Raji (cell line): ENCODE data around the gene MOSPD3.

Source experiments
- POLR2A ChIP-seq: IDR thresholded peaks from 2 replicates; pipeline ENCODE4 v1.6.1; 2011; ENCODE audit warnings: low read depth, low read length, control low read depth; ENCODE audit not compliant: insufficient read depth

The MOSPD3 gene

DNA sequence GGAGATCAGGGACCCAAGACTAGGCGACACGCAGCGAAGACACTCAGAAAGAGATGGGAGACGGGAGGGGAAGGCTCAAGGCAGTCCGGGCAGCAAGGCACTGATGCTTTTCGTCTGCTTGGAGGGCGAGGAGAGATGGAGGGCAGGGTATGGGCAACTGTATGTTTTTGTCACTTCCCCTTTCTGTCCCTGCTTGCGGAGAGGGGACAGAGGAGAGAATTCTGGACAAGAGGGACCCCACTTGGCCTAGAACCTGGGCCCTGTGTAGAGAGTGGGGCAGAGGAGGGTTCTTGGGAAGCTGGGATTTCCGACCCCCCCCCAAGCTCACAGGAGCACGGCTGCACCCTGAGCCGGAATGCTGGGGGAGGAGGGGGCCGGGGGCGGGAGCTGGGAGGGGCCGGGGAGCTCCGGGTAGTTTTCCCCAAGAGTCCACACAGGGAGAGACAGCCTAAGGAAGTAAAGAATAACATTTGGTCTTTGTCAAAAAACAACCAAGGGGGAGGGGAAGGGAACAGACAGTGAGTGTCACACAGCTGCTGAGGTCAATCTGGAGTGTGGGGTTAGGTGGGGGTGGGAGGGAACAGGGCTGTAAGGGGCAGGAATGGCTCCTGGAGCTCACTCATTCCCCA is 28.2 kb upstream of the MOSPD3 start:
- no peak for TF ChIP-seq POLR2A

DNA sequence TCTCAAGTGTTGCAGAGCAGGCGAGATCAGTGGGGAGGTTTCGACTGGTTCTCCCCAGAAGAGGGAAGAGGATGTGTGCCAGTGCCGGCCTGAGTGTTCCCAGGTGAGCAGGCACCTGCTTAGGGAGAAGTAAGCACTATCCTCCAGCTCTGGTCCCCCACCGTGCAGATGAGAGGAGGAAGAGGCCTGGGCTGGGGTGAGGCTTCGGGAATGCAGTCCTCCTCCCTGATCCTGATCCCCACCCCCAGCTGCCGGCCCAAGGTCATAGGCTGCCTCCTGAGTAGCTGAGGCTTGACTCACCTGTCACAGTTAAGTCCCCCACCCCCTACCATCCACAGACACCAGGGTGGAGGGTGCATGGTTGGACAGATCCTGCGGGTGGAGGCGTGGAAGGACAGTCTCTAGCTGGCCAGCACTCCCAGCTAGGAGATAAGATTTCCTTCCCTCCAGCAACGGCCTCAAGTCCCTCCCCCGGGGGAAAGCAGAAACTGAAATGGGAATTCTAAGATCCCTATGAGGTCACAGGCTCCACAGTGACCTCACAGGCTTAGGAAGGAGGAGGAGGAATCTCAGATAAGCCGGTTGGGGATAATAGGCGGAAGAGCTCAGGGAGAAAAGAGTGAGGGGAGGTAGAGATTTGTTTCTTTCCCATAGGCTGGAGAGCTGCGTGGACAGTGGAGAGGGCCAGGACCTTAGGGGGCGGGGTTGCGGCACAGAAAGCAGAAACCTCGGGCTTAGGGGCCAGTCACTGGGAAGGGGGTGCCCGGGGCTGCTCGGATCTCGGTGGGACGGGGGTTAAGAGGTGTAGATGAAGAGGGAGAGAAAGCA is 27.4 kb upstream of the MOSPD3 start:
- TF ChIP-seq POLR2A: no peak

DNA sequence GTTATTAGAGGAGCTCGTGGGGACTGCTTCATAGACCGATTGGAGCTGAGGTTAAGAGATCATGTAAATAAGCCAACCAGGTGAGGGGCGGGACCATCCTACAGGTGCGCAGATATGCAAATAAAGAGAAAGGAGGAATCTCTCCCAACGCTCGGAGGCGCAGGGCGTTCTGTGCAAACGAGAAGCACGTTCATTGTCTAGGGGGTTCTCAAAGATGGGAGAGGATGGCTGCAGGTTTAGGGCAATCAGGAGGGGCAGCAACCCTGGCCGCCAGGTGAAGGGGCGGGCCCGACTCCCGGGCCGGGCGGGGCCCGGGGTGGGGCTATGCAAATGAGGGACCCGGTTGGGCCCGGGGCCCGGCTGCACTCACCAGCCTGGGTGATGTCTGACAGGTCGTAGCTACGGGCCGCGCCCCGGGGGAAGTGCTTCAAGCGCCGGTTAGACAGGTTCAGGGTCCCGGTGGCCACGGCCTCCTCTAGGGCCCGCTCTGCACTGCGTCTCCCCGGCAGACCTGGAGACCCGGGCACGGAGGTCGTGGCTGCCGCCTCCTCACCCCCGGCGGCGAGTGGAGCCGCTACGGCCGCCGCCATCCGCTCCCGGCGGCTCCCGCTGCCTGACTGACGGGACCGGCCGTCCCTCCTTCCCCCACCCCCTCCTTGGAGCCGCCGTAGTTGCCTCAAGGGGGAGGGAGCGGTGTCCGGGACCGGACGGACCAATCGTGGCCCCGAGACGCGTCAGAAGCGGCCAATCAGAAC is 26.7 kb upstream of the MOSPD3 start, which contains the start of gene LRCH4:
TSS of gene LRCH4 (minus strand) at position 619 of the 755 bp plus-strand sequence. CDS start at position 590, 29 bp downstream.
- TF ChIP-seq POLR2A: peak; percentile 96

DNA sequence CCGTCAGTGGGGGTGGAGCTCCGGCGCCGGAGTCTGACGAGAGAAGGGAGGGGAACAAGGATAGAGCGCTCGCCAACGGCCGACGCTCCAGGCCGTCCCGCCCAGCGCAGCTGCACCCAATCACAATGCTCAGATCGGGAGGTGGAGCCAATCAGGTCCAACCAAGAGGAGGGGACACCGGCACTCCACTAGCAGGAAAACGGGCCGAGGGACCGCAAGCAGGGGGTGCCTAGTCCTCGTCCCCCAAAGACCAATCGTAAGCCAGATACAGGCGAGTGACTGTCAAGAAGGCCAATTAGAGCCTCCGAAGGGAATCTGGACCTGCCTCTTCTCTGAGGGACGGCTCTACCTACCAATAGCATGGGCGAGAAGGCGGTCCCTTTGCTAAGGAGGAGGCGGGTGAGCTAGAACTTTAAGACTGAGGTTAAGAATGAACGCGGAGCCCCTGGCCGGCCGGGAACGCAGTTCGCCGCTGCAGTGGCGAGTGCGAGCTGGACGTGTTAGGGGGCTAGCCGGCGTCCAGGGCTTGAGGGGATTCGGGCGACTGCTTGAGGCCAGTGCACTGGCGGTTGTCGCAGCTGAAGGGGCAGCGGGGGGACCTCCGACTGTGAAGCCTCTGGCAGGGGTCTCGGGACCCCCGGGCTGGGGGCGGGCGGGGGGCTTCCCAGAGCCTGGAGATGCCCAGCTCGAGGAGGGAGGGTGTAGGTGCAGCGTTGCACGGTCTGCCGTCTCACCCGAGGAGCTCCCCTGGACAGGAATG is 25.9 kb upstream of the MOSPD3 start, which contains the start of gene FBXO24:
TSS of gene FBXO24 (plus strand) at position 63 of the 760 bp plus-strand sequence. CDS start at position 361, 298 bp downstream.
- peak; percentile 68 for TF ChIP-seq POLR2A

DNA sequence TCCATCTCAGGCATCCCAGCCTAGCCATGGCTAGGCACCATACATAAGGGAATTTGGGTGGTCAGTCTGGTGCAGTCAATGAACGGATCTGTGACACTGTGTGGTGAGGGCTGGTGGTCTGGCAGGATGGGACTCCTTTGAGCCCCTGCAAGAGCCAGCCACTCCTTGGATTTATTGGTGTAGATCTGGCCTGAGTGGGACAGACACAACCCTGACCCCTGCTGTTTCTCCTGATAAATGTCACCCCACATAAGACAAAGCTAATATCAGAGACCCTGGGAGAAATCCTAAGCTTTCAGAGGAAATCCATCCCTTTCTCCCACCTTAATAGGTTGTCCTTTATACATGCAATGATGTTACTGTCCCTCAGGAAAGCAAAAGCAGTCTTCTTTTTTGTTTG is 23.9 kb upstream of the MOSPD3 start:
- no peak for TF ChIP-seq POLR2A

DNA sequence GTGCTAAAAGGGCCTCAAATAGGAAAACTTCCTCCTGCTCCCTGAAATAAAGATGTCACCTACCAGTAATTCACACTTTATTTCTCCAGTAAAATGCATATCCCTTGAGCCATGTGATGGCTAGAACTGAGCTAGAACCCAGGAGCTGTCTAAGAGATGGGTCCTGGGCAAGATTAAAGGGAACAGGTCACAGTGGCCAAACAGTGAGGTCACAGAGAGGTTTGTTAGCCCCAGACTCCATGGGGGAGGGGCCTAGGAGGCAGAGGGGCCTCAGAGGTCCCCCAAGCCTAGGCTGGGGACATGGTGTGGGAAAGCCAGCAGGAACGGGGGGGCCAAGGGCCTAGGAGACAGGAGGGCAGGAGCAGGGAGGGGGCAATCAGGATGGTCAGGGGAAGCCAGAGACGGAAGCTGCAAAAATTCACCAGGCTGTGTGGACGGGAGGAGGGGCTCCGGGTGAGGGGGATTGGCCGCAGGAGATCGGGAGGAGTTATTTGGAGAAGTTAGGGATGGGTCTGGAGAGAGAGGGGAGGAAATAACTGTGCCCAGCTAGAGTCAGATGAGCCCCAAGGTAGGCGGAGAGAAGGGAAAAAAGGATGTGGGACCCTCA is 22.9 kb upstream of the MOSPD3 start:
- no peak for TF ChIP-seq POLR2A

DNA sequence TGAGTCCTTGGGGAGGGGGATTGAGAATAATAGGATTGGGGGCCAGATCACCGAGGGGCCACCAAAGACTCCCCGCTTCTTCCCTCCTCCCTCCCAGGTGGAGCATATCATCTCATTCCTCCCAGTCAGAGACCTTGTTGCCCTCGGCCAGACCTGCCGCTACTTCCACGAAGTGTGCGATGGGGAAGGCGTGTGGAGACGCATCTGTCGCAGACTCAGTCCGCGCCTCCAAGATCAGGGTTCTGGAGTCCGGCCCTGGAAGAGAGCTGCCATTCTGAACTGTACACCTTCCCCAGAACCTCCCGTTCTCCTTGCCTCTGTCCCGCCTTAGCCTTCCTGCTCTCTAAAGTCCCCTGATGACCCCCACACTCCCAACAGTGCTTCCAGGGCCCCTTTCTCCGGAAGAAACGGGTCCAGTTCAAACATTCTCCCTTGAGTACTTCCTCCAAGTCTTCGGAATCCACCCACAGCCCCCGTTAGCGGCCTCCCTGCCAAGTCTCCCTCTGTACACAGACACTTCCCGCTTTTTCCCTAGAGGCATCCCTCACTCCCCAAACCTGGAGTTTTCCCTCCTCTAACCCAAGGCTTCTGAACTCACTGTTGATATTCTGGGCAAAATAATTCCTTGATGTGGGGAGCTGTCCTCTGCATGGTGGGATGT is 22.1 kb upstream of the MOSPD3 start:
- no peak for TF ChIP-seq POLR2A

DNA sequence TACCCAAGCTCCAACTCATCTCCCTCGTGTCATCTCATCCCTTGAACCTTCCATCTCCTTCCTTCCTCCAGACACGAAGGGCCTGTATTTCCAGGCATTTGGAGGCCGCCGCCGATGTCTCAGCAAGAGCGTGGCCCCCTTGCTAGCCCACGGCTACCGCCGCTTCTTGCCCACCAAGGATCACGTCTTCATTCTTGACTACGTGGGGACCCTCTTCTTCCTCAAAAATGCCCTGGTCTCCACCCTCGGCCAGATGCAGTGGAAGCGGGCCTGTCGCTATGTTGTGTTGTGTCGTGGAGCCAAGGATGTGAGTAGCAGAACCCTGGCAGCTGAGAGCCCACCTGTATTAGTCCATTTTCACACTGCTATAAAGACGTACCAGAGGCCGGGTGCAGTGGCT is 20.7 kb upstream of the MOSPD3 start:
- TF ChIP-seq POLR2A: no peak

DNA sequence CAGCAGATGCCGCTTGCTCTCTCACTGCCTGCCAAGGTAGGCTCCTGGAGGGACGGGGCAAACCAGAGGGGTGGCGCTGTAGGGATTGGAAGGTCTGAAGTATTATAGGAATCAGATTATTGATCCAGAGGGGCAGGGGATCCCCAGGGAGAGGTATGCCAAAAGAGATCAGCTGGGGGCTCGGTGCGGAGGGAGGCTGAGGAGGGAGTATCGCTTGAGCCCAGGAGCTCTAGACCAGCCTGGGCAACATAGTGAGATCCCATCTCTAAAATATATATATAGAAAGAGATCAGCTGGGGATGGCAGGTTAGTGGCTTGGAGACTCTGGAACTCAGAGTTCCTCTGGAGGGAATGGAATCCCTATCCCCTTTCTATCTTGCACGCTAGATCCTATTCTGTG is 17.2 kb upstream of the MOSPD3 start:
- TF ChIP-seq POLR2A: no peak

DNA sequence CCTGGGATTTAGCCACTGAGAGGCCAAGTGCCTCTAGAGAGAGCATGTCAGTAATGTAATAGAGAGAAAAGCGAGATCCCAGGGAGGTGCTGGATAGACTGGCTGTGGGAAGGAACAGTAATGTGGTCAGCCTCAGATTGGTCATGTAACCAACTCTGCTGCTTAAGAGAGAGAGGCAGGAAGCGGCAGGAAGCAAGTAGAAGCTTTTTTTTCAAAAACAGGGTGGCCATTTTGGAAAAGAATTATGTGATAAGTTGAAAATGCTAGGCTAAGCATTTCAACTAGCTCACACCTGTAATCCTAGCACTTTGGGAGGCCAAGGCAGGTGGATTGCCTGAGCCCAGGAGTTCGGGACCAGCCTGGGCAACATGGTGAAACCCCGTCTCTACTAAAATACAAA is 13.9 kb upstream of the MOSPD3 start:
- no peak for TF ChIP-seq POLR2A

DNA sequence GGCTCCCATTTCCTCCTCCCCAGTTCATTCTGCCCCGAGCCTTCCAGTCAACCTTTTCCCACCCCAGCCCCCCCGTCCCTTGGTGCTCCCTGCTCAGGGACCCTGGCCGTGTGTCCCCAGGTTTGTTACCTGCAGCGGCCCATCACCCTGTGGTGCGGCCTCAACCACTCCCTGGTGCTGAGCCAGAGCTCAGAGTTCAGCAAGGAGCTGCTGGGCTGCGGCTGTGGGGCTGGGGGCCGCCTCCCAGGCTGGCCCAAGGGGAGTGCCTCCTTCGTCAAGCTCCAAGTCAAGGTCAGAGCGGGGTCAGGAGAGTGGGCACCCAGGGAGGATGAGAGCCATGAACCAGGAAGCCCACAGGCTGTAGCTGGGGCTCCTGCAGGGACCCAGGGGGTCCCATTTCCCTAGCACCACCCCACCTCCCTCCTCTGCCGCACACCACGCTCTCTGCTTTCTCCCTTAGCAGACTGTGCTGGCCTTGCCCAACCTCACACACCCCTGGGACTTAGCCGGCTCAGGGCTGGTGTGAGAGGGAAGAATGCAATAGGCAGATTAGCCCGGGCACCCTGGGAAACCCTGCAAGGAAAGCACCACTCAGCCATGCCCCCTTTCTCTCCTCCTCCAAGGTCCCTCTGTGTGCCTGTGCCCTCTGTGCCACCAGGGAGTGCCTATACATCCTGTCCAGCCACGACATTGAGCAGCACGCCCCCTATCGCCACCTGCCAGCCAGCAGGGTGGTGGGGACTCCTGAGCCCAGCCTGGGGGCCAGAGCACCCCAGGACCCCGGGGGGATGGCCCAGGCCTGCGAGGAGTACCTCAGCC is 12.2 kb upstream of the MOSPD3 start:
- no peak for TF ChIP-seq POLR2A

DNA sequence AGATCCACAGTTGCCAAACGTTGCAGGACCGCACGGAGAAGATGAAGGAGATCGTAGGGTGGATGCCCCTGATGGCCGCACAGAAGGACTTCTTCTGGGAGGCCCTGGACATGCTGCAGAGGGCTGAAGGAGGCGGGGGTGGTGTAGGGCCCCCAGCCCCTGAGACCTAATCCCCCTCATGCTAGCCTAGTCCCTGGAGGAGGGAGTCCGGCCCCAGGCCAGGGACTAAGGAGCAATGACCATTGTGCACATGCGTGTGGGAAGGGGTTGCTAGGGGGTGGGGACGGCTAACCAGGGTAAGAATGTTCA is 11.7 kb upstream of the MOSPD3 start:
- no peak for TF ChIP-seq POLR2A

DNA sequence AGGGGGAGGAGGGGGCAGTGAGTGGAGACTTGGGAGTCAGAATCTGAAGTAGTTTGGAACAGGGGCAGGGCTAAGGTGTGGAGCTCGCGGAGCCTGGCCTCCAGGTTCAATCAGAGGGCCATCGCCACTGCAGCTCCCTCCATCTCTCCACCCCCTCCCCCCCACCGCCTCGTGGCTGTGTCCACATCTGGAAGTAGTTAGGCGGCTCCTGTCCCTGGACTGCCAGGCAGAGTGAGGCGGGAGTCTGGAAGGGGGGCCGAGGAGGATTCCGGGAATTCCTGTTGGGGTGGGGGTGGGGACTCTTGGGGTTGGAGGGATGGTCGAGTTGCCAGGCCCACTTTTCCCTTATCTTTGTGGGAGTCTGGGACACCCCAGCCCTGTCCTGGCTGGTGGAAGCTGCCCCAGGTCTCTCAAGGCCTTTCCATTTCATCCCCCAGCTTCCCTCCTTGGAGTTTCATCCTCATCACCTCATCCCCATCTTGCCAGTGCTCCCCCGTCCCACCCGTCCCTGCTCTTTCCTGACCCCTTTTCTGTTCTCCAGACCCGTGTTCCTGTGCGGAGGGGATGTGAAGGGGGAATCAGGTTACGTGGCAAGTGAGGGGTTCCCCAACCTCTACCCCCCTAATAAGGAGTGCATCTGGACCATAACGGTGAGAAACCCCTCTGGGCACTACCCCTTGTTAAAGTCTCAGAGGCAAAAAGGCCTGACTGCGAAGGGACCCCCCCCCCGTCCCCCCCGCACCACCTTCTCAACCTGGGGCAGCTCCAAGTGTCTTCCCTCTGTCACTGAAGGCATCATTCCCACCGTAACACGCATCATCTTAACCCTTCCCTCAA is 9.2 kb upstream of the MOSPD3 start:
- TF ChIP-seq POLR2A: no peak

DNA sequence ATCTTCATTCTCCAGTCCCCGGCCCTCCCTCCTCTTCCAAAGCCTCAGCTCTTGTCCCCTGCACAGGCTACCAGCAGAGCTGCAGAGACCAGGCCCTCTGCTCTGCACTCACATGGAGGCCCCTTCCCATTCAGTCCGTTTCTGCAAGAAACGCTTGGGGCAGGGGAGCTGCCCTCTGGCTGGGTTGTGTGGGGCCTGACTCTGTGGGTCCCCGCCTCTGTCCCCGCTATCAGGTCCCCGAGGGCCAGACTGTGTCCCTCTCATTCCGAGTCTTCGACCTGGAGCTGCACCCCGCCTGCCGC is 8.7 kb upstream of the MOSPD3 start:
- TF ChIP-seq POLR2A: no peak
